GM23338 (cell line): ENCODE data around the gene ST3GAL6. TPM values are rescaled to one million over a fixed set of nuclear protein-coding genes. Genes with fewer than 3 reads are reported as not detected.

Experiments
- ATAC-seq: fragments of 200-7000 bp; cut with Tn5 transposase; 3 replicates; pipeline ENCODE4 v1.9.1; 2020
- DNase-seq: peaks from one replicate; pipeline ENCODE4 v3.0.0-alpha.2; 2015; ENCODE audit warnings: low spot score
- H2AFZ ChIP-seq: fragments of 200-600 bp; sonication (generic); 2 replicates; pipeline ENCODE4 v1.8.0; 2016; ENCODE audit warnings: antibody characterized with exemption, mild to moderate bottlenecking, moderate library complexity
- H3F3A ChIP-seq: fragments of 200-600 bp; sonication (generic); replicated peaks from 2 replicates; pipeline ENCODE4 v1.8.0; 2017; ENCODE audit warnings: antibody characterized with exemption, mixed run types, low read depth
- H3K27ac ChIP-seq: fragments of 200-600 bp; sonication (generic); 2 replicates; pipeline ENCODE4 v1.6.1; 2016; ENCODE audit warnings: low read depth
- H3K27me3 ChIP-seq: fragments of 200-600 bp; sonication (generic); 2 replicates; pipeline ENCODE4 v1.8.0; 2016; ENCODE audit warnings: mild to moderate bottlenecking, mixed run types, moderate library complexity; ENCODE audit not compliant: insufficient read depth
- H3K36me3 ChIP-seq: fragments of 200-600 bp; sonication (generic); 2 replicates; pipeline ENCODE4 v1.8.0; 2016; ENCODE audit warnings: mild to moderate bottlenecking; ENCODE audit not compliant: insufficient read depth
- H3K4me1 ChIP-seq: fragments of 200-600 bp; sonication (generic); 2 replicates; pipeline ENCODE4 v1.8.0; 2016; ENCODE audit warnings: mild to moderate bottlenecking, moderate library complexity; ENCODE audit not compliant: insufficient read depth
- H3K4me2 ChIP-seq: fragments of 200-600 bp; sonication (generic); 2 replicates; pipeline ENCODE4 v1.7.1; 2017; ENCODE audit warnings: mixed run types
- H3K4me3 ChIP-seq: fragments of 200-600 bp; sonication (generic); 2 replicates; pipeline ENCODE4 v1.6.1; 2016; ENCODE audit warnings: mixed run types
- H3K79me2 ChIP-seq: fragments of 200-600 bp; sonication (generic); replicated peaks from 2 replicates; pipeline ENCODE4 v1.8.0; 2017; ENCODE audit warnings: mild to moderate bottlenecking; ENCODE audit not compliant: insufficient read depth
- H3K9me2 ChIP-seq: fragments of 200-600 bp; sonication (generic); 2 replicates; pipeline ENCODE4 v1.8.0; 2017; ENCODE audit not compliant: insufficient read depth
- H4K20me1 ChIP-seq: fragments of 200-600 bp; sonication (generic); replicated peaks from 2 replicates; pipeline ENCODE4 v1.8.0; 2017; ENCODE audit warnings: mild to moderate bottlenecking; ENCODE audit not compliant: insufficient read depth
- H3K27ac Mint-ChIP-seq: 2 replicates; pipeline ENCODE4 v1.8.0; 2020; ENCODE audit warnings: inconsistent platforms, mild to moderate bottlenecking, moderate library complexity, mixed read lengths
- H3K27me3 Mint-ChIP-seq: 3 replicates; pipeline ENCODE4 v1.8.0; 2022; ENCODE audit warnings: low read depth, mild to moderate bottlenecking, moderate library complexity, mixed read lengths, inconsistent platforms; ENCODE audit not compliant: insufficient read depth, poor library complexity
- H3K36me3 Mint-ChIP-seq: 3 replicates; pipeline ENCODE4 v1.8.0; 2021; ENCODE audit warnings: low read depth, mild to moderate bottlenecking, inconsistent platforms, moderate library complexity, mixed read lengths
- H3K4me1 Mint-ChIP-seq: 3 replicates; pipeline ENCODE4 v1.8.0; 2020; ENCODE audit warnings: mild to moderate bottlenecking, inconsistent platforms, mixed read lengths
- H3K4me3 Mint-ChIP-seq: 3 replicates; pipeline ENCODE4 v1.8.0; 2021; ENCODE audit warnings: moderate library complexity, mild to moderate bottlenecking, inconsistent platforms, mixed read lengths
- H3K9me3 Mint-ChIP-seq: 3 replicates; pipeline ENCODE4 v1.8.0; 2020; ENCODE audit warnings: moderate library complexity, mild to moderate bottlenecking, inconsistent platforms, mixed read lengths
- CREB1 ChIP-seq: fragments of 250-450 bp; sonication (Bioruptor Pico); IDR thresholded peaks from 2 replicates; pipeline ENCODE4 v1.5.0; 2020; ENCODE audit warnings: low read depth, mild to moderate bottlenecking, moderate library complexity
- EZH2 ChIP-seq: fragments of 200-600 bp; sonication (generic); IDR thresholded peaks from one replicate; pipeline ENCODE4 v1.8.0; 2017; ENCODE audit warnings: antibody characterized with exemption, mild to moderate bottlenecking, low read depth; ENCODE audit not compliant: unreplicated experiment
- EZH2phosphoT487 ChIP-seq: fragments of 200-600 bp; sonication (generic); IDR thresholded peaks from one replicate; pipeline ENCODE4 v1.8.1; 2018; ENCODE audit warnings: antibody characterized with exemption; ENCODE audit not compliant: unreplicated experiment
- JUNB ChIP-seq: IDR thresholded peaks from one replicate; pipeline ENCODE4 v1.6.1; 2016; ENCODE audit warnings: antibody characterized with exemption; ENCODE audit not compliant: unreplicated experiment
- NANOG ChIP-seq: IDR thresholded peaks from 2 replicates; pipeline ENCODE4 v1.6.1; 2016; ENCODE audit warnings: antibody characterized with exemption, borderline replicate concordance
- POLR2AphosphoS5 ChIP-seq: IDR thresholded peaks from 2 replicates; pipeline ENCODE4 v1.6.1; 2016; ENCODE audit warnings: antibody characterized with exemption, low read depth
- STAT1 ChIP-seq: IDR thresholded peaks from one replicate; pipeline ENCODE4 v1.6.1; 2016; ENCODE audit warnings: antibody characterized with exemption; ENCODE audit not compliant: unreplicated experiment
- ZNF114 ChIP-seq: fragments of 250-450 bp; sonication (Bioruptor Pico); IDR thresholded peaks from 2 replicates; pipeline ENCODE4 v1.5.0; 2020; ENCODE audit warnings: mild to moderate bottlenecking, moderate library complexity
- ZNF331 ChIP-seq: fragments of 250-450 bp; sonication (Bioruptor Pico); IDR thresholded peaks from 2 replicates; pipeline ENCODE4 v1.5.0; 2020; ENCODE audit warnings: low read depth, mild to moderate bottlenecking, moderate library complexity
- polyA plus RNA-seq: library from polyadenylated mRNA; unstranded; fragments of >200 nt; fragmentation: Nextera tagmentation; extraction: Ambion mirVana; gene quantifications from 2 replicates; pipeline ENCODE4 v1.2.1, GENCODE V29; 2016
- total RNA-seq: library from RNA; depleted of rRNA; stranded (reverse); fragments of >200 nt; shearing (Covaris generic); gene quantifications from 2 replicates; pipeline ENCODE4 v1.2.3, GENCODE V29; 2014
- TF ChIP-seq, protein P1 (sequence below): IDR thresholded peaks from 2 replicates; pipeline ENCODE4 v1.6.1; 2016; ENCODE audit warnings: antibody characterized with exemption
- TF ChIP-seq, protein P2 (sequence below): IDR thresholded peaks from one replicate; pipeline ENCODE4 v1.6.1; 2018; ENCODE audit warnings: antibody characterized with exemption; ENCODE audit not compliant: unreplicated experiment
- TF ChIP-seq, protein P3 (sequence below): fragments of 250-450 bp; sonication (Bioruptor Pico); IDR thresholded peaks from 2 replicates; pipeline ENCODE4 v1.5.0; 2020; ENCODE audit warnings: mild to moderate bottlenecking, moderate library complexity
- TF ChIP-seq, protein P4 (sequence below), 2 experiments: fragments of 200-600 bp in 1 of 2; sonication (generic) in 1 of 2; conservative IDR thresholded peaks; 2 replicates each; pipeline versions ENCODE4 v1.5.1 to v1.6.1; 2016 to 2017; ENCODE audit warnings: antibody characterized with exemption in 2 of 2, low read depth in 2 of 2, mild to moderate bottlenecking in 2 of 2, moderate library complexity in 1 of 2

ST3GAL6 gene
- total and polyA plus RNA-seq, 2 experiments from 2014 or later: 4.7 to 8.1 TPM

DNA sequence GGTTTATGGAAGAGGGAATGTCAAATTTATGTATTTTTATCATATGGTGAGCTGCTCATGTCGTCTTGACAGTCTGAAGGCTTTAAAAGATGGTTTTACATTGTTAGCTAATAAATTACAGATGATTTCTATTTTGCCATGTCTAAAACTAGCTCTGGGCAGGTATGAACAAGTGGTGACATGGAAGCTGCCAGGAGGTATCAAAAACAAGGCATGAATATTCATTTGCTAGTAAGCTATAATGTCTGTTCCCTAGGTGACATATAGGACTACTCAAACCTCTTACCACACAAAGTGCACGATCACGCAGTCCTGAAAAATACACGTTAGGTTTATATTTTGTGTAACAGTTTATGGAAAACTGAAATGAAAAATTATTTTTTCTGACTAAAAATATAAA lies 34.8 kb downstream of the ST3GAL6 start:
- H3K9me3 Mint-ChIP-seq: no peaks in the 10 kb centered on the region; the same call in 2 of the 3 replicates

More for the DNA sequence above, 34.8 kb downstream of the ST3GAL6 start:
- Histone ChIP-seq H3K27me3 (no peaks in the 10 kb centered on the region), H3K4me1 (no peaks in the 10 kb centered on the region), H2AFZ (no peak overlapping the region), H3K9me2 (no peaks in the 10 kb centered on the region), H3K36me3 (peaks cover 12% of the 10 kb centered on the region; the same call in 1 of the 2 replicates), H4K20me1 (no peaks in the 10 kb centered on the region), H3K4me2 (no peak overlapping the region), H3K79me2 (no peaks in the 10 kb centered on the region), H3K27ac (no peak overlapping the region), H3K4me3 (no peak overlapping the region), H3F3A (no peaks in the 10 kb centered on the region)
- no peak overlapping the region for H3K4me3 Mint-ChIP-seq
- ATAC-seq (no peak), DNase-seq (no peak)
- H3K36me3 Mint-ChIP-seq: peaks cover 20% of the 10 kb centered on the region
- H3K4me1 Mint-ChIP-seq: peaks cover 2% of the 10 kb centered on the region; the same call in 2 of the 3 replicates
- H3K27ac Mint-ChIP-seq: no peak overlapping the region
- TF ChIP-seq EZH2 (no peak), CREB1 (CRISPR knock-in tag) (no peak), EZH2phosphoT487 (no peak), JUNB (no peak), ZNF331 (CRISPR knock-in tag) (no peak), ZNF114 (CRISPR knock-in tag) (no peak), STAT1 (no peak), NANOG (no peak), POLR2AphosphoS5 (no peak)
- TF ChIP-seq, protein P1, sequence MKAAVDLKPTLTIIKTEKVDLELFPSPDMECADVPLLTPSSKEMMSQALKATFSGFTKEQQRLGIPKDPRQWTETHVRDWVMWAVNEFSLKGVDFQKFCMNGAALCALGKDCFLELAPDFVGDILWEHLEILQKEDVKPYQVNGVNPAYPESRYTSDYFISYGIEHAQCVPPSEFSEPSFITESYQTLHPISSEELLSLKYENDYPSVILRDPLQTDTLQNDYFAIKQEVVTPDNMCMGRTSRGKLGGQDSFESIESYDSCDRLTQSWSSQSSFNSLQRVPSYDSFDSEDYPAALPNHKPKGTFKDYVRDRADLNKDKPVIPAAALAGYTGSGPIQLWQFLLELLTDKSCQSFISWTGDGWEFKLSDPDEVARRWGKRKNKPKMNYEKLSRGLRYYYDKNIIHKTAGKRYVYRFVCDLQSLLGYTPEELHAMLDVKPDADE: no peak
- TF ChIP-seq, protein P2, sequence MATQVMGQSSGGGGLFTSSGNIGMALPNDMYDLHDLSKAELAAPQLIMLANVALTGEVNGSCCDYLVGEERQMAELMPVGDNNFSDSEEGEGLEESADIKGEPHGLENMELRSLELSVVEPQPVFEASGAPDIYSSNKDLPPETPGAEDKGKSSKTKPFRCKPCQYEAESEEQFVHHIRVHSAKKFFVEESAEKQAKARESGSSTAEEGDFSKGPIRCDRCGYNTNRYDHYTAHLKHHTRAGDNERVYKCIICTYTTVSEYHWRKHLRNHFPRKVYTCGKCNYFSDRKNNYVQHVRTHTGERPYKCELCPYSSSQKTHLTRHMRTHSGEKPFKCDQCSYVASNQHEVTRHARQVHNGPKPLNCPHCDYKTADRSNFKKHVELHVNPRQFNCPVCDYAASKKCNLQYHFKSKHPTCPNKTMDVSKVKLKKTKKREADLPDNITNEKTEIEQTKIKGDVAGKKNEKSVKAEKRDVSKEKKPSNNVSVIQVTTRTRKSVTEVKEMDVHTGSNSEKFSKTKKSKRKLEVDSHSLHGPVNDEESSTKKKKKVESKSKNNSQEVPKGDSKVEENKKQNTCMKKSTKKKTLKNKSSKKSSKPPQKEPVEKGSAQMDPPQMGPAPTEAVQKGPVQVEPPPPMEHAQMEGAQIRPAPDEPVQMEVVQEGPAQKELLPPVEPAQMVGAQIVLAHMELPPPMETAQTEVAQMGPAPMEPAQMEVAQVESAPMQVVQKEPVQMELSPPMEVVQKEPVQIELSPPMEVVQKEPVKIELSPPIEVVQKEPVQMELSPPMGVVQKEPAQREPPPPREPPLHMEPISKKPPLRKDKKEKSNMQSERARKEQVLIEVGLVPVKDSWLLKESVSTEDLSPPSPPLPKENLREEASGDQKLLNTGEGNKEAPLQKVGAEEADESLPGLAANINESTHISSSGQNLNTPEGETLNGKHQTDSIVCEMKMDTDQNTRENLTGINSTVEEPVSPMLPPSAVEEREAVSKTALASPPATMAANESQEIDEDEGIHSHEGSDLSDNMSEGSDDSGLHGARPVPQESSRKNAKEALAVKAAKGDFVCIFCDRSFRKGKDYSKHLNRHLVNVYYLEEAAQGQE: no peak
- TF ChIP-seq, protein P3, sequence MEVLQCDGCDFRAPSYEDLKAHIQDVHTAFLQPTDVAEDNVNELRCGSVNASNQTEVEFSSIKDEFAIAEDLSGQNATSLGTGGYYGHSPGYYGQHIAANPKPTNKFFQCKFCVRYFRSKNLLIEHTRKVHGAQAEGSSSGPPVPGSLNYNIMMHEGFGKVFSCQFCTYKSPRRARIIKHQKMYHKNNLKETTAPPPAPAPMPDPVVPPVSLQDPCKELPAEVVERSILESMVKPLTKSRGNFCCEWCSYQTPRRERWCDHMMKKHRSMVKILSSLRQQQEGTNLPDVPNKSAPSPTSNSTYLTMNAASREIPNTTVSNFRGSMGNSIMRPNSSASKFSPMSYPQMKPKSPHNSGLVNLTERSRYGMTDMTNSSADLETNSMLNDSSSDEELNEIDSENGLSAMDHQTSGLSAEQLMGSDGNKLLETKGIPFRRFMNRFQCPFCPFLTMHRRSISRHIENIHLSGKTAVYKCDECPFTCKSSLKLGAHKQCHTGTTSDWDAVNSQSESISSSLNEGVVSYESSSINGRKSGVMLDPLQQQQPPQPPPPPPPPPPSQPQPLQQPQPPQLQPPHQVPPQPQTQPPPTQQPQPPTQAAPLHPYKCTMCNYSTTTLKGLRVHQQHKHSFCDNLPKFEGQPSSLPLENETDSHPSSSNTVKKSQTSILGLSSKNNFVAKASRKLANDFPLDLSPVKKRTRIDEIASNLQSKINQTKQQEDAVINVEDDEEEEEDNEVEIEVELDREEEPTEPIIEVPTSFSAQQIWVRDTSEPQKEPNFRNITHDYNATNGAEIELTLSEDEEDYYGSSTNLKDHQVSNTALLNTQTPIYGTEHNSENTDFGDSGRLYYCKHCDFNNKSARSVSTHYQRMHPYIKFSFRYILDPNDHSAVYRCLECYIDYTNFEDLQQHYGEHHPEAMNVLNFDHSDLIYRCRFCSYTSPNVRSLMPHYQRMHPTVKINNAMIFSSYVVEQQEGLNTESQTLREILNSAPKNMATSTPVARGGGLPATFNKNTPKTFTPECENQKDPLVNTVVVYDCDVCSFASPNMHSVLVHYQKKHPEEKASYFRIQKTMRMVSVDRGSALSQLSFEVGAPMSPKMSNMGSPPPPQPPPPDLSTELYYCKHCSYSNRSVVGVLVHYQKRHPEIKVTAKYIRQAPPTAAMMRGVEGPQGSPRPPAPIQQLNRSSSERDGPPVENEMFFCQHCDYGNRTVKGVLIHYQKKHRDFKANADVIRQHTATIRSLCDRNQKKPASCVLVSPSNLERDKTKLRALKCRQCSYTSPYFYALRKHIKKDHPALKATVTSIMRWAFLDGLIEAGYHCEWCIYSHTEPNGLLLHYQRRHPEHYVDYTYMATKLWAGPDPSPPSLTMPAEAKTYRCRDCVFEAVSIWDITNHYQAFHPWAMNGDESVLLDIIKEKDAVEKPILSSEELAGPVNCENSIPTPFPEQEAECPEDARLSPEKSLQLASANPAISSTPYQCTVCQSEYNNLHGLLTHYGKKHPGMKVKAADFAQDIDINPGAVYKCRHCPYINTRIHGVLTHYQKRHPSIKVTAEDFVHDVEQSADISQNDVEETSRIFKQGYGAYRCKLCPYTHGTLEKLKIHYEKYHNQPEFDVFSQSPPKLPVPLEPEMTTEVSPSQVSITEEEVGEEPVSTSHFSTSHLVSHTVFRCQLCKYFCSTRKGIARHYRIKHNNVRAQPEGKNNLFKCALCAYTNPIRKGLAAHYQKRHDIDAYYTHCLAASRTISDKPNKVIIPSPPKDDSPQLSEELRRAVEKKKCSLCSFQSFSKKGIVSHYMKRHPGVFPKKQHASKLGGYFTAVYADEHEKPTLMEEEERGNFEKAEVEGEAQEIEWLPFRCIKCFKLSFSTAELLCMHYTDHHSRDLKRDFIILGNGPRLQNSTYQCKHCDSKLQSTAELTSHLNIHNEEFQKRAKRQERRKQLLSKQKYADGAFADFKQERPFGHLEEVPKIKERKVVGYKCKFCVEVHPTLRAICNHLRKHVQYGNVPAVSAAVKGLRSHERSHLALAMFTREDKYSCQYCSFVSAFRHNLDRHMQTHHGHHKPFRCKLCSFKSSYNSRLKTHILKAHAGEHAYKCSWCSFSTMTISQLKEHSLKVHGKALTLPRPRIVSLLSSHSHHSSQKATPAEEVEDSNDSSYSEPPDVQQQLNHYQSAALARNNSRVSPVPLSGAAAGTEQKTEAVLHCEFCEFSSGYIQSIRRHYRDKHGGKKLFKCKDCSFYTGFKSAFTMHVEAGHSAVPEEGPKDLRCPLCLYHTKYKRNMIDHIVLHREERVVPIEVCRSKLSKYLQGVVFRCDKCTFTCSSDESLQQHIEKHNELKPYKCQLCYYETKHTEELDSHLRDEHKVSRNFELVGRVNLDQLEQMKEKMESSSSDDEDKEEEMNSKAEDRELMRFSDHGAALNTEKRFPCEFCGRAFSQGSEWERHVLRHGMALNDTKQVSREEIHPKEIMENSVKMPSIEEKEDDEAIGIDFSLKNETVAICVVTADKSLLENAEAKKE (CRISPR knock-in tag): no peak
- TF ChIP-seq, protein P4, sequence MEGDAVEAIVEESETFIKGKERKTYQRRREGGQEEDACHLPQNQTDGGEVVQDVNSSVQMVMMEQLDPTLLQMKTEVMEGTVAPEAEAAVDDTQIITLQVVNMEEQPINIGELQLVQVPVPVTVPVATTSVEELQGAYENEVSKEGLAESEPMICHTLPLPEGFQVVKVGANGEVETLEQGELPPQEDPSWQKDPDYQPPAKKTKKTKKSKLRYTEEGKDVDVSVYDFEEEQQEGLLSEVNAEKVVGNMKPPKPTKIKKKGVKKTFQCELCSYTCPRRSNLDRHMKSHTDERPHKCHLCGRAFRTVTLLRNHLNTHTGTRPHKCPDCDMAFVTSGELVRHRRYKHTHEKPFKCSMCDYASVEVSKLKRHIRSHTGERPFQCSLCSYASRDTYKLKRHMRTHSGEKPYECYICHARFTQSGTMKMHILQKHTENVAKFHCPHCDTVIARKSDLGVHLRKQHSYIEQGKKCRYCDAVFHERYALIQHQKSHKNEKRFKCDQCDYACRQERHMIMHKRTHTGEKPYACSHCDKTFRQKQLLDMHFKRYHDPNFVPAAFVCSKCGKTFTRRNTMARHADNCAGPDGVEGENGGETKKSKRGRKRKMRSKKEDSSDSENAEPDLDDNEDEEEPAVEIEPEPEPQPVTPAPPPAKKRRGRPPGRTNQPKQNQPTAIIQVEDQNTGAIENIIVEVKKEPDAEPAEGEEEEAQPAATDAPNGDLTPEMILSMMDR (conservative IDR thresholded peaks at IDR 0.05; ENCODE audit: low read depth in 2 of 2): no peak
- H3K27me3 Mint-ChIP-seq: no peaks in the 10 kb centered on the region
